Gastroesophageal sphincter (tissue), 3 donors: ENCODE results near the gene CST4.
"Not testable (repeated sequence)": the region's sequence is repeated elsewhere in the genome, so short reads cannot be mapped to it uniquely, and the experiment has no call there.

ENCODE experiments used
- EP300 ChIP-seq: sonication (generic); formaldehyde crosslinking; IDR thresholded peaks from one replicate; pipeline ENCODE4 v1.6.1; 2017; ENCODE audit warnings: antibody characterized with exemption, mild to moderate bottlenecking
- POLR2A ChIP-seq, 2 donors: fragments of 450-650 bp; IDR thresholded peaks; one replicate each; pipeline ENCODE4 v1.6.1; 2017; ENCODE audit warnings: antibody characterized with exemption in 2 of 2, mild to moderate bottlenecking in 2 of 2, moderate library complexity in 1 of 2
- POLR2AphosphoS5 ChIP-seq: sonication (generic); formaldehyde crosslinking; IDR thresholded peaks from one replicate; pipeline ENCODE4 v1.6.1; 2017; ENCODE audit warnings: antibody characterized with exemption
- TF ChIP-seq, protein P1 (sequence below), 4 experiments: fragments of 200-600 bp in 2 of 4; fragments of 450-650 bp in 2 of 4; sonication (generic) in 1 of 4; IDR thresholded peaks; one replicate each; pipeline ENCODE4 v1.5.1; 2017 to 2019; ENCODE audit warnings: antibody characterized with exemption in 4 of 4, mild to moderate bottlenecking in 2 of 4, moderate library complexity in 2 of 4

DNA sequence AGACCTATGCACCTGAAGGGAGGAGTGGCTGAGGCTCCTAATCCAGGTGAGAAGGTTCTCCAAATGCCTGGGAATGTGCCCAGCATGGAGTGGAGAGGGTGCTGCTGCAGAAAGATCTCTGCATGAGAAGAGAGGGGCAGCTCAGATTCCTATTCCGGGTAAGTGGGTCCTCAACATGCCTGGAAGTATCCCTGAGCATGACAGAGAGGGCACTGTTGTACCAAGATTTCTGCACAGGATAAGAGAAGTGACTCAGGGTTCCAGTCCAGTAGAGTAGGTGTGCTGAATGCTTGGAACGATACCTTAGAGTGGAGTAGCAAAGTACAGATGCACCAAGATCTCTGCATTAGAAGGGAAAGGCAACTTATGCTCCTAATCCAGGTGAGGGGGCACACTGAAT lies 46.1 kb upstream of the CST4 start:
- TF ChIP-seq, protein P1, sequence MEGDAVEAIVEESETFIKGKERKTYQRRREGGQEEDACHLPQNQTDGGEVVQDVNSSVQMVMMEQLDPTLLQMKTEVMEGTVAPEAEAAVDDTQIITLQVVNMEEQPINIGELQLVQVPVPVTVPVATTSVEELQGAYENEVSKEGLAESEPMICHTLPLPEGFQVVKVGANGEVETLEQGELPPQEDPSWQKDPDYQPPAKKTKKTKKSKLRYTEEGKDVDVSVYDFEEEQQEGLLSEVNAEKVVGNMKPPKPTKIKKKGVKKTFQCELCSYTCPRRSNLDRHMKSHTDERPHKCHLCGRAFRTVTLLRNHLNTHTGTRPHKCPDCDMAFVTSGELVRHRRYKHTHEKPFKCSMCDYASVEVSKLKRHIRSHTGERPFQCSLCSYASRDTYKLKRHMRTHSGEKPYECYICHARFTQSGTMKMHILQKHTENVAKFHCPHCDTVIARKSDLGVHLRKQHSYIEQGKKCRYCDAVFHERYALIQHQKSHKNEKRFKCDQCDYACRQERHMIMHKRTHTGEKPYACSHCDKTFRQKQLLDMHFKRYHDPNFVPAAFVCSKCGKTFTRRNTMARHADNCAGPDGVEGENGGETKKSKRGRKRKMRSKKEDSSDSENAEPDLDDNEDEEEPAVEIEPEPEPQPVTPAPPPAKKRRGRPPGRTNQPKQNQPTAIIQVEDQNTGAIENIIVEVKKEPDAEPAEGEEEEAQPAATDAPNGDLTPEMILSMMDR (IDR thresholded peaks at IDR 0.05): not testable (repeated sequence)
- TF ChIP-seq POLR2AphosphoS5; POLR2A (IDR thresholded peaks at IDR 0.05); EP300: not testable (repeated sequence)
